HG03025 (cell line): ENCODE results near the gene RRAGD.
A peak's percentile ranks its signal among the peaks of the same experiment; 100 is the strongest.

Experiments
- ATAC-seq: cut with Tn5 transposase; IDR thresholded peaks from one replicate; pipeline ENCODE4 v1.9.1; 2021; ENCODE audit warnings: mild to moderate bottlenecking, moderate library complexity; ENCODE audit not compliant: unreplicated experiment, low FRiP score

Gene RRAGD

GRCh38 chr6:89379281-89379680 is 32.8 kb downstream of the RRAGD start:
- no peak for ATAC-seq

GRCh38 chr6:89378628-89379027 is 33.4 kb downstream of the RRAGD start:
- no peak for ATAC-seq

DNA sequence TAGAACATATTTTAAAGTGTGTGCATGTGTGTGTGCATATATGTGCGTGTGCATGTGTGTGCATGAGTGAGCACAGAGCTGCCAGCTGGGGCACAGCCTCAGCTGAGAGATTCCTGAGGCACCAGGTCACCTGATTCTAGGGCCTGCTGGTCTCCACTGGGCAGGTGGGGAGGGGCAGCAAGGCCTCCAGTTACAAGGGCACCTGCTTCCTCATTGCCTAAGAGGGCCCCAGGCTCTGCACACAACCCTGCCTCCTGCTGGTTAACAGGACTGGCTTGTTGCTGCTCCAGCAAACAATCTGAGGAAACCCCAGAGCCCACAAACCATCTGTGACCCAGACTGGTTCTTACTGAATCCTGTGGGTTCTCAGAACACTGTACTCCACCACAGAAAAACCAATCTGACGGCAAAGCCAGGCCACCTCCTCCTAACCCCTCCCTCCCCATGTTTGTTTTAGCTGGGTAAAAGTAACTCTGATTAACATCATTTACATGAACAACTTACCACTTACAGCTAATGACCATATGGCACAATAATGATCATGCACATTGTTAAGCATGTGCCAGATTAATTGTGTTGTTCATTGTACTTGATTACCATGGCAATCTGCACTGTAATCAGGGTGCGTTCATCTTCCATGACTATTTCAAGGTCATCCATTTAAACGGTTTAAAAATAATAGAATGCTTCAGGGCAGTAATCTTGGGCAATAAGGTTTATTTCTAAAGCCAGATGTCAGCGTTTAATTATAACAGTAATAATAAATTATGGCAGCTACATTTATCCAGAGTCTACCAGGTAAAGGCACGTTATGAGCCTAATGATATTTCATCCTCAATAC is 36.4 kb downstream of the RRAGD start:
- peak; percentile 67 for ATAC-seq

DNA sequence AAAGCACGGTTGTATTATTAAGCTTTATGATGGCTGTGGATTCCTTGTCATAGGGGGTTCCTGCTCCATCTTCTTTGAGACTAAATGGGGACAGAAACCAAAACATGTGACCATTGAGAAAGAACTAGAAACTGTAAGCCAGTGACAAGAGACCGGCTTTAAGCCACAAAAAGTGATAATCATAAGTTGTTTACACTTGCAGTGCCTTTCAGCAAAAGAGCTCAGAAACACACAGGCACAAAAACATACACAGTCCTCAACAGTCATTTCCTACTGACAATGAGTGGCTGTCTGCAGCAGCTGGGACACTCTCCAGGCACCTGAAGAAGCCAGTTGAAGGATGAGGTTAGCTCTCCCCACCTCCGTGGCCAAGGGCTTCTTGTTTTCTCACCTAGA is 39.6 kb downstream of the RRAGD start:
- peak; percentile 42 for ATAC-seq

- ATAC-seq = peak; percentile 65
Observed at GRCh38 chr6:89371849-89372505, 40.1 kb downstream of the RRAGD start.

DNA sequence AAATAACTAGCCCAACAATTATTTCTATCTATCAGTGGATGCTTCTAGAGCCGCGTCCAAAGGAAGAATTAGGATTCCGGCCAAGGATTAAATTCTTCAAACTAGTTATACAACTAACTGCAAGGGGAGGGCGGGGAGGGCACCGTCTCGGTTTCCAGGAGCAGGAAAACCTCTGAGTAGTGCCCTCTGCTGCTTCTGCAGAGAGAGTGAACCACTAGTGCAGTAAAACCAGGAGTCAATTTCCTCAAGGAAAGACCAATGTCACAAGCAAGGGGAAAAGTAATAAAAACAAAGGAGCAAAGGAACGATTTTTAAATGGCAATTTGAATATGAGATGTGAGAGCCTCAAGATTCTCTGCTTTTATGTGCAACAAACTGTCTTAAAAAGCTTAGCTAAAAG is 43.1 kb downstream of the RRAGD start:
- no peak for ATAC-seq

DNA sequence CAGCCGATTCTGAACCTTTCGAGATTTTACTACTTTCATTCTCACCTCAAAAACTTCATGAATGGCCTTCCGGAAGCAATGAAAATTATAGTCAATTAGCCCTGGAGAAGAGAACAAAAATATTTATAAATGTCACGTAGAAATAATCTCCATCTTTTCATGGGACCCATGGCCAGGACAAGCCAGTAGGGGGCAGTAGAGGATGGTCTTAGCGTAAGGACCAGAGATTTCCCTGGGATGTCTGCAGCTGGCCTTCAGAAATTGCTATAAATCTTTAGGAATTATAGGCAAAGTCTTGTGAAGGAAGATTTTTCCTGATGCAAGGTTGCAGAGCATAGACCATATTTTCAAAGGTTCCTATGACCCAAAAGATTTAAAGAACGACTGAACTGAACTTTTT is 44.0 kb downstream of the RRAGD start:
- ATAC-seq = no peak

DNA sequence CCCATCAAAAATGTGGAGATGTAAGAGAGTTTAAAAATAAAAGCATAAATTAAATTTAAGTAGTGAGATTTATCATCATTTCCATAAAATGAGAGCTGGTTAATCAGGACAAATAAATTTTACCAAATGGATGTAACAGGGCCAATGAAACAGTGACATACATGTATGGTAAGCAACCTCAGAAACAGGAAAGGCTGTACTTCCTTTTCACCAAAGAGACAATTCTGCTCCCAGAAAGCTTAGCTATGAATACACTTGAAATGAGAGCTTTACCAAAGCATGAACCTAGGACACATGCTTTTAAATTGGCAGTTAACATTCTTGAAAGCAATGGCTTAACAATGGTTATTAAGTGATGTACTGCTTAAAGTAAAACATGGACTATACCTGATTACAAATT is 47.5 kb downstream of the RRAGD start:
- no peak for ATAC-seq

DNA sequence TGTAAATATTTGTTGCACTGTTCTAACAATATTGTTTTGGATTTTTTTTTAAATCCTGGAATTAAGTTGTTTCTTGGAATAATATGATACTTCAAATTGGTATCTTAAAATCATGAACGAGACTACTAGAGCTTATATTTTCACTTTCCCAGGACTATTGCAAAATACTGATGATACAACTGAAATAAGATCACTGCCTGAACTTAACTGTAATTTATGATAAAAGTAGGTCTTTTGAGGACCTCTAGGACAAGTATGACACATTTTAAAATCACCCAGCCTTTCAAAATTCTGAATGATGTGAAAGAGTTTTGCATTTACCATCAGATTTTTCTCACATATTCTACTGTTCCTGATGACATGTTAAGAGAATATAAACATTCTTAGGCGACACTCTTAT is 50.9 kb downstream of the RRAGD start:
- ATAC-seq = no peak

DNA sequence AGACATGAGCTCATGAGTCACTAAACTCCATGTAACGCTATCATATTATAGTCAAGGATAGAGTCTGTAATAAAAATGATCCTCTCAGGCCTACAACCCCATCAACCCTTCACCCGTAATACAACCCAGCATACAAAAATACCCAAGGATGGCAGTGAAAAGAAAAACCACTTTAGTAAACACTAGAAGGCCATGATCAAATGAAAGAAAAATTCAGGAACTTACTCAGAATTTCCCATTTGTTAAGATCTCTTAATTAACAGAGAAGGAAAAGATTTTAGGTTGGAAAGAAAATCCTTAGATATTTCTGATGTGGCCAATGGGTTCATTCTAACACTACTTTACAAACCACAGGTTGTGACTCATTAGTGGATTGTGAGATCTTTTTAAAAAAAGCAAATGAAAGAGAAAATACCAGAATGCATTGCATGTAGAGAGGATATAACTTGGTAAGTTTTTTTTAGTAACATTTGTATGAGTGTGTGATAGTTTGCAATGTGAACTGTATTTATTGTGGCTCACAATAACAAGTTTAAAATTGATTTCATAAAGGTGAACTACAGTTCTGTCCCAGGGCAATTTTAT is 51.6 kb downstream of the RRAGD start:
- ATAC-seq = no peak

DNA sequence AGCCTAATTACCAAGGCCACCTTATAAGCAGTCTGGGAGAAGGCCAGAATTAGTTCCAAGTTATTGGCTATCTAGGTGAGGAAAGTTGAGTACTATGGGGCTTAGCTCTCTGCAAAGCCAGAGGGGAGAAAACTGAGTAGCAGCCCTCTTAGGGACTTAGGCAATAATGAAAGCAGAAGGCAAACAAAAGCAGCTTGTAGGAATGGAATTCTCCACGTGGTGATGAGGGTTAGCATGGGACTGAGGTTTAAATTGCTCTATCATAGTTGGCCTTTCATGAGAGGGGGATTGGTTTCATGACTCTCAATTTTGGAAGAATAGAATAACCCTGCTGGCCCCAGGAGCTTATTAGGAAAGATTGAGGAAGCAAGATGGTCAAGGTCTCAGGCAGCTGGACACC is 52.5 kb downstream of the RRAGD start:
- no peak for ATAC-seq

- peak; percentile 38 for ATAC-seq
Observed at GRCh38 chr6:89357390-89357789, 54.7 kb downstream of the RRAGD start.

- ATAC-seq = no peak
Observed at GRCh38 chr6:89356642-89357170, 55.4 kb downstream of the RRAGD start.

DNA sequence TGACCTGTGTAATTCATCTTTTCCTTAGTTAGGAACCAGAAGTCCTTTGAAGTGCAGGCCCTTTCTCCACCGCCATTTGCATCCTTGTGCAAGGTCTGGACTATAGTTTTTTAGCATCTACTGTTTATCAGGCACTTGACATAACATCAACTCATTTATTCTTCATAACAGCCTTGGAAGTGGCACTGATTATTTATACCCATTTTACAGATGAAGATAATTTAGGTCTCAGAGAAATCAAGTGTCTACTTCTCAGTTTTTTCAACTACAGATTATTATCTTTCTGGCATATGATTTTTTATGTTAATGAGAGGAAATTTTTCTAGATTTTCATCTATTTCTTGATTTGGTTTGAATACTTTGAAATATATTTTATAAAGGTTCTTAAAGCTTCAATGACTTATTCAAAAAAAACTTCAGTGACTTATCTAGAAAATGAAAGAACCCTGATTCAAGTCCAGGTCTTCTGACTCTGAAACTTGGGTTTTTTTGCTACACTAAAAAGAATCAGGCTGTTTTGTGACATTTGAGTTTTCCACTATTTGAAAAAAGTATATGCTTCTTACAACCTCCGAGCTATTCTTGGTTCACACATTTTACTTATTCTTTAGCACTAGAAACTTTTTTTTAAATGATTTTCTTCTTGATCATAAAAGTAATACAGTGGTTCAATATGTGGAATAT is 56.4 kb downstream of the RRAGD start:
- ATAC-seq = no peak

GRCh38 chr6:89353702-89354392 is 58.2 kb downstream of the RRAGD start:
- no peak for ATAC-seq

GRCh38 chr6:89353118-89353556 is 58.9 kb downstream of the RRAGD start:
- ATAC-seq = no peak

GRCh38 chr6:89352278-89353117 is 59.6 kb downstream of the RRAGD start, which contains the start of gene UBE2J1:
Gene UBE2J1 (minus strand): TSS chr6:89352722. CDS start chr6:89352569, 153 bp downstream.
- ATAC-seq = peak; percentile 48

GRCh38 chr6:89351671-89352277 is 60.3 kb downstream of the RRAGD start:
- ATAC-seq = no peak
